Hepatic stellate cell (primary cell): ENCODE results near the gene ATAD2B.

Experiments used
- DNase-seq: peaks from one replicate; pipeline ENCODE4 v3.0.0; 2011; ENCODE audit warnings: low spot score

ATAD2B gene

GRCh38 chr2:23699580-23699925, 227.4 kb downstream of the ATAD2B start:
- no peak for DNase-seq

GRCh38 chr2:23698721-23699579, 228.0 kb downstream of the ATAD2B start:
- DNase-seq: peak; percentile 64
